Stimulated activated CD8-positive, alpha-beta memory T cell treated with anti-CD3 and anti-CD28 coated beads, Interleukin-4, amount 100 ng/mL, for 24 hours (primary cell): ENCODE measurements around the gene PKD1.

Experiments used
- DNase-seq: peaks from one replicate; pipeline ENCODE4 v3.0.0-alpha.2; 2020; ENCODE audit warnings: low read depth

The PKD1 gene

DNA sequence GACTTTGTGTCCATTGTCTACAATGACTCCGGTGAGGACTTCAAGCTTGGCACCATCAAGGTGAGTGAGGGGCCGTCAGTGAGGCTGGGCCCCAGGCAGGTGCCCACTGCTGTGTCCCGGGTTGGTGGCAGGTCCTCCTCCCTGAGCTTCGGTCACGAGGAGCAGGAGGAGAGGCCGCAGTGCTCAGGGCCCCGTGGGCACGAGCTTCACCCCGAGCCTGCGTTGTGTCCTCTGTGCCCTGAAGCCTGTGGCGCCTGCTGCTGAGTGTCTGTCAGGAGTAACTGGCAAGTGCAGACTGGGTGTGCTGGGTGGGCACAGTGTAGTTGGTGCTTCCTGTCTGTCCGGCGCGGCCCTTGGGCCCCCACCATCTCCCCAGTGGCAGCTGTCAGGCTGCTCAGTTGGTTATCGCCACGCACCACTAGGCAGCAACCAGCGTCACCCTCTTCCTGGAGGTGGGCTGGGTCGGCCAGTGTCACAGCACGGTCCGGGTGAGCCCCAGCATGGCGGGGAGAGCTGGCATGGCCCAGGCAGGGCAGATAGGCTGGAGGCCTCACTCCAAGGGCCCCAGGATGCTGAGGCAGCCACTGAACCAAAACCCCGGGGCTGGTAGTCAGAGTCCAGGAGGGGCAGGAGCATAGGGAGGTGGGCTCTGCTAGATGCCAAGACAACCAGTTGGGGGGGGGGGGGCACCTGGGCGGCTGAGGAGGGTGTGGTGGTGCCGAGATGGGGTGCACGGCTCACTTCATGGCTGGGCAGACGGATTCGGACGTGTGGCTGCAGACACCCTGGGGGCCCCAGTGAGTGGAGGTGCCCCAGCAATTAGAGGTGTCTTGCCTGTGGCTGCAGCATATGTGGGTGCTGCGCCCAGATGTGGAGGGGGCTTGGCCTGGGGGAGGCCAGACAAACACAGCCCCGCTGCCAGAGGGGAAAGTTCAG lies 48.6 kb downstream of the PKD1 start:
- DNase-seq: no peak

DNA sequence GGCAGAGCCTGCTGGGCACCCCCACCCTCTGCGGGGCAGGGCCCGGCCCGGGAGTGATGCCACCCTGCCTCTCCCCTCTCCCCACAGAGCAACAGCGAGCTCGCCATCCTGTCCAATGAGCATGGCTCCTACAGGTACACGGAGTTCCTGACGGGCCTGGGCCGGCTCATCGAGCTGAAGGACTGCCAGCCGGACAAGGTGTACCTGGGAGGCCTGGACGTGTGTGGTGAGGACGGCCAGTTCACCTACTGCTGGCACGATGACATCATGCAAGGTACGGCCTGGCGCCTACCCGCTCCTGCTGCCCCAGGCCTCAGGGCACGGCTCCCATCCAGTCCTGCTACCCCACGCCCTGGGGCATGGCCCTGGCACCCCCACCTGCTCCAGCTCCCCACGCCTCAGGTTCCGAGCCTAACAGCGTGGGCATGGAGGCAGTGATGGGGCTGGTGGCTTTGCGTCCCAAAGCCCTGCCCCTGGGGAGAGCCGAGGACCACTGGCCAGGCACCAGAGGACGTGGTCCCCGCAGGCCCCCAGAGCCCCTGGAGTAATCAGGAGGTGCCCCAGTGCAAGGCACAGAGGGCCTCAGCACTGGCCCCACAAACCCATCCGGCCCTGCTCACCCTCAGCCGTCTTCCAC lies 49.5 kb downstream of the PKD1 start:
- DNase-seq: no peak

DNA sequence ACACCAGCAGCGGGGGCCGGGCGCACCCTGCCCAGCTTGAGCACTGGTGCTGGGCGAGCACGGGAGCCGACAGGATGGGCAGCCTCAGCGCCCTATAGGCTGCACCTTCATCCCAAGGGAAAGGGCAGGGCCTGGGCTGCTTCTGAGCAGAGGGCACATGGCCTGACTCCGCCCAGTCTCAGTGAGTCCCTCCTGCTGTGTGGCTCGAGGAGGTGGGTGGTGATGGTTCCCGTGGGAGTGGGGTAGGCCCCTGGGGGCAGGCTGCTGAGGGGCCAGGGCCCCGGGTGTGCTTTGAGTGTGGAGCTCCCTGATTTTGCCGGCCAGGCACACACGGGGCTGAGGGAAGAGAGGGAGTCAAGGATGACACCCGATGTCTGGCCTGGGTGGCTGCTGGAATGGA lies 50.0 kb downstream of the PKD1 start:
- DNase-seq: no peak

DNA sequence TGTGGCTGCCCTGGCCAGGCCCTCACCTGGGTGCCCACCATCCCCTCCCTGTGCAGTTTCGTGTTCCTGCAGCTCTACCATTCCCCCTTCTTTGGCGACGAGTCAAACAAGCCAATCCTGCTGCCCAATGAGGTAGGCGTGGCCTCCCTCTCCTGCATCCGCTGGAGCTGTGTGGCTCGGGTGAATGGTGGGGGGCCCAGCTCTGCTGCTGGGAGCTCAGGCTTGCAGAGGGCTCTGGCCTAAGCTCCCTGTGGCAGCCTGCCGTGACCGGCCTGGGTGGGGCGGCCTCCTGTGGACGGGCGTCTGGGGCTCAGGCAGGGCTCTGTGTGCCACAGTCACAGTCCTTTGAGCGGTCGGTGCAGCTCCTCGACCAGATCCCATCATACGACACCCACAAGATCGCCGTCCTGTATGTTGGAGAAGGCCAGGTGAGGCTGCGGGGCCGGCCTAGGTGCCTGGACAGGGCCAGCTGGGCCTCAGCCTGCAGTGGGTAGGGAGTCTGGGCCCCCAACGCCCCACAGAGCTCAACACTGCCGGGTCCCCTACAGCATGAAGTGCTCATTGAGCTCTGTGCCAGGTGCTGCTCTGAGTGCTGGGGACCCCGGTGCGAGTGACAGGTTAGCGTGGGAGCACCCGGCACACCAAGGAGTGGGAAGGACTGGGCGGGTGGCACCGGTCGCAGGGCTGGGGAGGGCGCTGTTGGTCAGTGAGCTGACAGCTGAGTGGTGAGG lies 50.6 kb downstream of the PKD1 start:
- no peak for DNase-seq

DNA sequence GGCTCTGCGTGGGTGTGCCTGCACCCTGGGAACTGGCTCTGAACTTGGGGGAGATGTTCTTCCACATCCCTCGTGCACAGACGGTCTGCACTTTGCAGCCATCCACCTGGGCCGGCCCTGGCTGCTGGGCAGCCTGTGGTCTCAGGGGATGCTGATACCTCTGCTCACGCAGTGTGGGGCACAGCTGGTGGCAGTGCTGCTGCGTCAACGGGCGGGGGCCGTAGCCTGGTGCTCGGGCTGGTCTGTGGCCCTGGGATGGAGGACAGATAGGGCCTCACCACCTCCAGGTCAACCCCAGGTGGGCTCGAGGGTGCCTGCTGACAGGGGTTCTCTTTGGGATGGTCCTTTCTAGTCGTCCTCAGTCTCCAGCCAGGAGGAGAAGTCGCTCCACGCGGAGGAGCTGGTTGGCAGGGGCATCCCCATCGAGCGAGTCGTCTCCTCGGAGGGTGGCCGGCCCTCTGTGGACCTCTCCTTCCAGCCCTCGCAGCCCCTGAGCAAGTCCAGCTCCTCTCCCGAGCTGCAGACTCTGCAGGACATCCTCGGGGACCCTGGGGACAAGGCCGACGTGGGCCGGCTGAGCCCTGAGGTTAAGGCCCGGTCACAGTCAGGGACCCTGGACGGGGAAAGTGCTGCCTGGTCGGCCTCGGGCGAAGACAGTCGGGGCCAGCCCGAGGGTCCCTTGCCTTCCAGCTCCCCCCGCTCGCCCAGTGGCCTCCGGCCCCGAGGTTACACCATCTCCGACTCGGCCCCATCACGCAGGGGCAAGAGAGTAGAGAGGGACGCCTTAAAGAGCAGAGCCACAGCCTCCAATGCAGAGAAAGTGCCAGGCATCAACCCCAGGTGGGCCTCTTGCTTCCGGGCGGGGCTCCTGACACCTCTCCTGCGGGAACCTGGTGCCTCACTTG lies 51.6 kb downstream of the PKD1 start:
- DNase-seq: no peak

DNA sequence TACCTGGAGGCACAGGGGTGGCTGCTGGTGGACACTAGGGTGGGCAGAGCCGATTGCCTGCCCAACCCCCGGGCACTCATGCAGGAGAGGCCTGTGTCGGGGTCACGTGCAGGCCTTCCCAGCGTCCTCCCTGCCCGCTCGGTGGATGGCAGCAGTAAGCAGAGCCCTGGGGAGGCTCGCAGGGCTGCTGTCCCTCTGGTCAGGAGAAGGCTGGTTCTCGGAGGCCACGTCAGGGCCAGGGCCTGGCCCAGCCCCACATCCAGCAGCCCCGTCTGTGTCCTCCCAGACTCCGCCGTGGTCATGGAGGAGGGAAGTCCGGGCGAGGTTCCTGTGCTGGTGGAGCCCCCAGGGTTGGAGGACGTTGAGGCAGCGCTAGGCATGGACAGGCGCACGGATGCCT lies 52.3 kb downstream of the PKD1 start:
- no peak for DNase-seq

DNA sequence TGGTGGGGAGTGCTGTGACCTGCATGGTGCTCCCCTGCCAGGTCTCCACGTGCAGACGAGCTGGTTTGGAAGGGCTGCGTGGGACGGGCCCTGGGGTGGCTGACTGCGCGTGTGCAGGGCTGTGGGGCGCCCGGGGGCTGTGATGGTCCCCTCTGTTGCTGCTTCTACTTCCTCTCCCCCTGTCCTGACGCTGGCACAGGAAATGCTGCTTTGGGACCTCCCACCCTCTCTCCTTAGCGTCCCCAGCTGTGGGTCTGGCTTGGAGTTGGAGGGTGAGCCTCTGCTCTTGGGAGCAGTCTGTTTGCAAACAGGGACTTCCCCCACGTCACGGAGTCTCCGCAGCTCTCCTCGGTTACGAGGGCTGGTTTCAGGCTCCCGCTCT lies 52.7 kb downstream of the PKD1 start:
- DNase-seq: no peak

DNA sequence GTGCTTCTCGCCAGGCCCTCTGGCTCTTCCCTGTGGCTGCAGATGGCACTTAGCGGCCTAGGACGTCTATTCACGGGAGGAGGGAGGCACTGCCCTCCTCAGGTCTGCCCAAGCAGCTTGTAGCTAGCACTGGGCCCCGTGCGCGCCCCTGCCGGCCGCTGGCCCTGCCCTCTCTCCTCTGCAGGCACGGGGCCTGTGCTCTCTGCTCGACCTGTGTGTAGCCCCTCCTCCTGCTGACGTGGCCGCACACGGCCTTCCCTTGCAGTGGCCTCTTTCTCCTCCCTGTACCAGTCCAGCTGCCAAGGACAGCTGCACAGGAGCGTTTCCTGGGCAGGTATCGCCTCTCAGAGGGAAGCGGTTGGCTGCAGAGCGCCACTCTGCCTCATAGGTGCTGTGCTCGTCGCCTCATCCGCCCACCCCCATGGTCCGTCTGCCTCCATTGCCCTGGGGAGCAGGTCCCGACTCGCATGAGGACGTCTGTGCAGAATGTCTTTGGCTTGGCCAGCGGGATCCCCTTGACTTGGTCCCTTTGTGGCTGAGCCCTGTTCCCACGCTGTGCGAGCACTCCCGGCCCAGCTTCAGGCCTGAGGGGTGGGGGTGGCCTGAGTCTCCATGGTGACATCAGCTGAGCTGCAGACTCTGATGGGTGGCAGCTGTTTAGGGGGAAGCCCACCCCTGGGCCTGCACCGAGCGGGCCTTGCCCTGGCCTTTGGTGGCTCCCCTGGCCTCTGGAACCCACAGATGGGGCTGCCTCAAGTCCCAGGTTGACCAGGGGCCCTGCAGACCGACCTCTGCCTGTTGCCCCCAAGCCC lies 53.3 kb downstream of the PKD1 start:
- no peak for DNase-seq

DNA sequence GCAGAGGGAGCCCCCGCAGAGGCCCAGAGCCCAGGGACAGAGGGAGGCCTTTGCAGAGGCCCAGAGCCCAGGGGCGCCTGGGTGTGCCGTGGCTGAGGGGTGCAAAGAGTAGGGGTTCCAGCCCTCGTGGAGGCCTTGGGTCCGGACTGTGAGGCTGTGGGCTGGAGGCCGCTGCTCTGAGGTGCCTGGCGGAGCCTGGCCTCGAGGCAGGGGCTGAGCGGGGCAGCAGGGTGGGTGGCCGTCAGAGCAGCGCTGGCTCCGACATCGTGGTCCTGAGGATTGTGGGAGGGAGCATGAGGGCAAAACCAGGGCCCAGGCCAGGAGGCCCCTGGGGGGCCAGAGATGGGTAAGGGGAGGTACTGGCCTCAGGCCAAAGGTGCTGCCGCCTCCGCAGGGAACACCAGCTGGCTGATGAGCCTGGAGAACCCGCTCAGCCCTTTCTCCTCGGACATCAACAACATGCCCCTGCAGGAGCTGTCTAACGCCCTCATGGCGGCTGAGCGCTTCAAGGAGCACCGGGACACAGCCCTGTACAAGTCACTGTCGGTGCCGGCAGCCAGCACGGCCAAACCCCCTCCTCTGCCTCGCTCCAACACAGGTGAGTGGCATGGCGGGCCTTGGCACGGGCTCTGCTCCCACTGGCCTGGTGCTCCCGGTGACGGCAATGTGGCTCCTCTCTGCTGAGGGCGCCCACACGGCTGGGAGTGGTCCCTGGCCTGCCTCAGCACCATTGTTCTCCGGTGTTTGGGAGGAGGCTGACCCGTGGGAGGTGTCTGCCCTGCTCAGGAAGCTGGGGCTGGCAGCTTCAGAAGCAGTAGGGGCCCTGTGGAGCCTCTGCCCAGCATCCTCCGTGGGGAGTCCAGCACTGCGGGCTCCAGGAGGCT lies 54.3 kb downstream of the PKD1 start:
- DNase-seq: no peak

DNA sequence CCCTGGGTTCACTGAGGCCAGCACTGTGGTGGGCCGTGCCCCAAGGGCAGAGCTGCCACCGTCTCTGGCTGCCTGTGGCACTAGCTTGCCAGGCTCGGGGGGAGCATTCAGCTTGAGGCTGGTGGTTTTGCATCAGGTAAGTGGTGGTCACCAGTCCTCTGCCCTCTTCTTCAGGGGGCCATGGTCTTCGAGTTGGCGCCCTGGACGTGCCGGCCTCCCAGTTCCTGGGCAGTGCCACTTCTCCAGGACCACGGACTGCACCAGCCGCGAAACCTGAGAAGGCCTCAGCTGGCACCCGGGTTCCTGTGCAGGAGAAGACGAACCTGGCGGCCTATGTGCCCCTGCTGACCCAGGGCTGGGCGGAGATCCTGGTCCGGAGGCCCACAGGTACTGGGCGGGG lies 55.7 kb downstream of the PKD1 start:
- no peak for DNase-seq

DNA sequence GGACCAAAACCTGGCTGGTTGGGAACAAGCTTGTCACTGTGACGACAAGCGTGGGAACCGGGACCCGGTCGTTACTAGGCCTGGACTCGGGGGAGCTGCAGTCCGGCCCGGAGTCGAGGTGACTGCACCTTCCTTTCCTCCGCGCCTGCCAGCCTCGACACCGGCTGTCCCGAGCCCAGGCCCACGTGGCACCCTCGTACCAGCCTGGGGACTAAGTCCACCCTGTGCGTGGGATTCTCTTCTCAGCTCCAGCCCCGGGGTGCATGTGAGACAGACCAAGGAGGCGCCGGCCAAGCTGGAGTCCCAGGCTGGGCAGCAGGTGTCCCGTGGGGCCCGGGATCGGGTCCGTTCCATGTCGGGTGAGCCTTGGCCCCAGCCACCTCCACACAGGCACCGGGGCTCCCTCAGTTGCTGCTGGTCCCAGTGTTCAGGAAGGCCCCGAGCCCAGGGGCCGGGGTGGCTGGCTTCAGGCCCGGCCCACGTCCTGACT lies 56.3 kb downstream of the PKD1 start:
- no peak for DNase-seq

DNA sequence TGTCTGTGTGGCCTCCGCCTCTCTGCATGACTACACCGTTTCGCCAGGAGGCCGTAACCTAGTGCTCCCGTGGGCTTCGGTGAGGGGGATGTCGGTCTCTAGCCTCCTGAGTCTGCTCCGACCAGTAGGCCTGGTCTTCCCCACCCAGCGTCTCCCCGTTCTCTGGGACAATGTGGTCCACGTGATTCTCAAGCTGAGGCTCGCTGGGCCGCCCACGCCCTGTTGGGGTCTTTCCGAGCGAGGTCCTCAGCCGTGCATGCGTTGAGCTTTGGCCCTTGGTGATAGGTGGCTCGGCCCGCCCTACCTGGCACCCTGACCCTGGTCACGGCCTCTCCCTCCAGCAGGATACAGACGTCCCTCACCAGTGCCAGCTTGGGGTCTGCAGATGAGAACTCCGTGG lies 57.0 kb downstream of the PKD1 start:
- DNase-seq: no peak

DNA sequence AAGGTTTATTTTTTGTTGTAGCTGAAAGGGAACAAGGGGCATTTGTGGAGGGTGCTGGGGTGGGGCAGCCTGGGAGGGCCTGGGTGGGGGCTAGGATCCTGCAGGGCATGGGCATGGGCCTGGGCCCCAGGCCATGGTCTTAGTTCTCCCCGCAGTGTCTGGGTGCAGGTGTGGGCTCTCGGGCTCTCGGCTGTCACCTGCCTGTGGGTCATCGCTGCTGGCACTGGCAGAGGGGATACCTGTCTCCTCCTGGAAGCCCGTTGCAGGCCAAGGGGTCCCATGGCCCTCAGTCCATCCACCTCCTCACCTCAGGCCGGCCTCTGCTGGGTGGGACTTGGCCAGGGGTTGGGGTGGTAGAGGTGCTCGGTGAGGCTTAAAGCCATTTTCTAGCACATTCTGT lies 57.6 kb downstream of the PKD1 start:
- DNase-seq: no peak

DNA sequence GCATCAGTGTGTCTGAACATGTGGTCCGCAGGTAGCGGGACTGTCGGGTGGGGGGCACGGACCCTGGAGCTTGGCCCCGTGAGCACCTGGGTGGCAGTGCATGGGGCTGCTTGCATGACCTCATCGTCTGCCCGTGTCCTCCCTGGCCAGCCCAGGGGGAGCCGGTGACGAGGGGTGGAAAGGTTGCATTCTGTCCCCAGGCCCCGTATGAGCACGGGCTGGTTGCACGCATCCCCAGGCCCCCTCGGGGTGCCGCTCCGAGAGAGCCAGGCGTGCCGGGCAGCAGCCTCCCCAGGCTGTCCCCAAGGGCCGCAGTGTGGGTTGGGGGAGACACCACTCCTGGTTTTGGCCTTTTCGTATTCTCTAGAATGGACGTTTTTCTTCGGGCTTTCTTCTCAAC lies 58.0 kb downstream of the PKD1 start:
- DNase-seq: no peak

DNA sequence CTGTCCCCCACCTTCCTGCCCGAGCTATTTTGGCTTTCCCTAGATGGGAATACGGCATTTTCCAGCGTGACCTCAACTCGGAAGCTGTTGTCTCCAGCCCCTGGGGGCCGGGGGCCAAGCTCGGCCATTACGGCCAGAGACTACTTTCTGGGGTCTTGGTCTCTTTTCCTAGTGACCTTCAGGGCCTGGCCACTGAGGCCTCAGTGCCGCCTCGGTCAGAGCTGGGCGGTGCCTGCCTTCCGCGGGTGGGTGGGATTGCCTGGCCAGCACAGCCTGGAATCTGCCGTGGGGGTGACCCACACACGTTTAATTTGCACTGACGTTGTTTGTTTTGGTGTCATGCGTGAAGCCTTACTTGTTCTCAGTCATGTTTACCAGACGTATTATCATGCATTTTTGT lies 58.7 kb downstream of the PKD1 start:
- DNase-seq: no peak

DNA sequence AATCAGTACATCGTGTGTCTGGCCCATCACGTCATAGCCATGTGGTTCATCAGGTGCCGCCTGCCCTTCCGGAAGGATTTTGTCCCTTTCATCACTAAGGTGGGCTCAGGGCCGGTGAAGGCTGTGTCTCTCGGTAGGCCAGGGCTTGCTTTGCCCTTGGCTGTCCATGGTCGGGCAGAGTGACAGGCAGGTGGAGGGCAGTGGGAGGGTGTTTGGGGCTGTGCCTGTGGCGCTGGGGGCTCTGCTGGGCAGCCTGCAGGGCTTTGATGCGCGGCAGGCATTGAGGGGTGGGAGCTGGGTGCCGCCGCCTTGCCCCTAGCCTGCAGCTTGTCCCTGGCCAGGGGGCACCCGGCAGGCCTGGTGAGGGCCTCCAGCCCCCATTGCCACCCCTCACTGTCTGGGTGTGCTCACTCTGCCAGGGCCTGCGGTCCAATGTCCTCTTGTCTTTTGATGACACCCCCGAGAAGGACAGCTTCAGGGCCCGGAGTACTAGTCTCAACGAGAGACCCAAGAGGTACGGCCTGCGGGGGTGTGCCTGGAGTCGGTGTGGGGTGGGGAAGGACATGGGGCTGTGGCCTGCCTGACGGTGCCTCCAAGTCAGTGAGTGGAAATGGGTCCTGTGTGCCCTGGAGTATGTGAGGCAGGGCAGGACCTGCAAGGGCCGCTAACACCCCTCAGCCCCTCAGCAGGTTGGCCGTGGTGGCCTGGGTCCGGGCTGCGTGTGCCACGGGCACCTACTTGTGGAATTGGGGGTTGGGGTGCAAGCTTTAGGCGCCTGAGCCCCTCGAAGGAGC lies 59.4 kb downstream of the PKD1 start:
- DNase-seq: no peak

DNA sequence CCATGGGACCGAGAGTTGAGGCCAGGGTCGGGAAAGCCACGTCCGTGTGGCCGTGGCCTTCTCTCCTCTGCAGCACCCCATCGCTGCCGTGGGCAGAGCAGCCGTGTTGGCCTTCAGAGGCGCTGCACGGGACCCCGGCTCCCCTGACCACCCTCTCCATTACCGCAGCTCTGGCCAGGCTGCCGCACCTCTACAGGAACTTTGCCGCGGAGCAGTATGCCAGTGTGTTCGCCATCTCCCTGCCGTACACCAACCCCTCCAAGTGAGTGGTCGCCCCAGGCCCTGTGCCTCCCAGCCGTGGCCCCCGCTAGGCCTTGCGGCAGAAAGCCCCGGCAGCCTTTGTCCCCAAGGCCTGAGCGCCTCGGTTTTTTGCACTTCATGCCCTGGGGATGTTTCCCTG lies 60.1 kb downstream of the PKD1 start:
- no peak for DNase-seq

DNA sequence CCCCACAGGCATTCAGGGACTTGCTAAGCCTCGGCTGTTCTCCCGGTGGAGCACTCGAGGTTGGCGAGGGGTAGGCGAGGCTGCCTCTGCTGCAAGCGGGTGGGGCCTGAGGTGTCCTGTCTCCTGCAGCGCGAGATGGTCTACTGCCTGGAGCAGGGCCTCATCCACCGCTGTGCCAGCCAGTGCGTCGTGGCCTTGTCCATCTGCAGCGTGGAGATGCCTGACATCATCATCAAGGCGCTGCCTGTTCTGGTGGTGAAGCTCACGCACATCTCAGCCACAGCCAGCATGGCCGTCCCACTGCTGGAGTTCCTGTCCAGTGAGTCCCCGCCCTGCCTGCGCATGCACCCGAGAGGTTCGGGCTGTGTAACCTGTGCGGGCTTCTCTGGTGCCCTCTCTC lies 61.6 kb downstream of the PKD1 start:
- no peak for DNase-seq

DNA sequence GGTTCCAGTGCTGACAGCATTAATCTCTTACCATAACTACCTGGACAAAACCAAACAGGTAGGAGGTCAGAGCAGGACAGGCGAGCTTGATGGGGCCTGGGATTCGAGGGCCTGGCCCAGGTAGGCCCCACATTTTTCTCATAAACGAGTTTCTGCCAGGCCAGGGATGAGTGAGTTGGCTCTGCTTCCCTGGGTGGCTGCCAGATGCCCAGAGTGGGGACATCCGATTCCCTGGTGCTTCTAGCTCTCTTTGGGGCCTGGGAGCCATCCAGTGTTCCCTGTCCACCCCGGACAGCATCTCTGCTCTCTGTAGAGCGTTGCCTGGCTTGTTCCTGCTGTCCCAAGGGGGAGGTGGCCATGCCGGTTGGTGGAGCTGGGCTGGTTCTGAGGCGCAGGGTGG lies 62.8 kb downstream of the PKD1 start:
- no peak for DNase-seq
